ENCODE measurements around the gene PKHD1.

GRCh38 chr6:51571168-51571567 lies 516.2 kb downstream of the PKHD1 start:
- no peak for TF ChIP-seq CTCF (IDR thresholded peaks at IDR 0.05)
- TF ChIP-seq POLR2A (IDR thresholded peaks at IDR 0.05), result no peak
